Measurements from ENCODE around the gene ITPRIP.

Gene ITPRIP

GRCh38 chr10:104288355-104288754 lies 49.9 kb downstream of the ITPRIP start:
- no peaks in the 10 kb centered on the region for H3K9me3 ChIP-seq (ENCODE audit: control insufficient read depth, low read length)
- no peaks in the 10 kb centered on the region for H3K27me3 ChIP-seq (replicated peaks; ENCODE audit: control insufficient read depth, insufficient read depth, low read length)
- no peak for DNase-seq (ENCODE audit: low read depth)
- no peak overlapping the region for H3K4me3 ChIP-seq (ENCODE audit: low read length)
- no peak overlapping the region for H3K9ac ChIP-seq (ENCODE audit: low read length)
- H3K4me1 ChIP-seq (ENCODE audit: control insufficient read depth, insufficient read depth, low read length) = peaks cover 24% of the 10 kb centered on the region
- no peaks in the 10 kb centered on the region for H3K36me3 ChIP-seq (ENCODE audit: control insufficient read depth, insufficient read depth, low read length, severe bottlenecking)

GRCh38 chr10:104286939-104287338 lies 51.3 kb downstream of the ITPRIP start:
- no peaks in the 10 kb centered on the region for H3K27me3 ChIP-seq (replicated peaks; ENCODE audit: control insufficient read depth, insufficient read depth, low read length)
- H3K9ac ChIP-seq (ENCODE audit: low read length) = no peak overlapping the region
- peaks cover 23% of the 10 kb centered on the region for H3K4me1 ChIP-seq (ENCODE audit: control insufficient read depth, insufficient read depth, low read length)
- DNase-seq (ENCODE audit: low read depth) = no peak
- H3K4me3 ChIP-seq (ENCODE audit: low read length) = no peak overlapping the region
- H3K9me3 ChIP-seq (ENCODE audit: control insufficient read depth, low read length) = no peaks in the 10 kb centered on the region
- H3K36me3 ChIP-seq (ENCODE audit: control insufficient read depth, insufficient read depth, low read length, severe bottlenecking) = no peaks in the 10 kb centered on the region

GRCh38 chr10:104284846-104285245 lies 53.4 kb downstream of the ITPRIP start:
- Histone ChIP-seq H3K4me3 (ENCODE audit: low read length) (no peak overlapping the region), H3K9me3 (ENCODE audit: control insufficient read depth, low read length) (no peaks in the 10 kb centered on the region), H3K36me3 (ENCODE audit: control insufficient read depth, insufficient read depth, low read length, severe bottlenecking) (no peaks in the 10 kb centered on the region), H3K4me1 (ENCODE audit: control insufficient read depth, insufficient read depth, low read length) (peaks cover 19% of the 10 kb centered on the region), H3K27me3 (replicated peaks; ENCODE audit: control insufficient read depth, insufficient read depth, low read length) (no peaks in the 10 kb centered on the region), H3K9ac (ENCODE audit: low read length) (no peak overlapping the region)
- no peak for DNase-seq (ENCODE audit: low read depth)

GRCh38 chr10:104281694-104282093 lies 56.6 kb downstream of the ITPRIP start:
- Histone ChIP-seq H3K4me3 (ENCODE audit: low read length) (no peak overlapping the region), H3K4me1 (ENCODE audit: control insufficient read depth, insufficient read depth, low read length) (peaks cover 15% of the 10 kb centered on the region), H3K36me3 (ENCODE audit: control insufficient read depth, insufficient read depth, low read length, severe bottlenecking) (no peaks in the 10 kb centered on the region), H3K9ac (ENCODE audit: low read length) (no peak overlapping the region), H3K27me3 (replicated peaks; ENCODE audit: control insufficient read depth, insufficient read depth, low read length) (no peaks in the 10 kb centered on the region), H3K9me3 (ENCODE audit: control insufficient read depth, low read length) (no peaks in the 10 kb centered on the region)
- DNase-seq (ENCODE audit: low read depth) = no peak

- H3K36me3 ChIP-seq (ENCODE audit: control insufficient read depth, insufficient read depth, low read length, severe bottlenecking) = no peaks in the 10 kb centered on the region
- no peak overlapping the region for H3K4me3 ChIP-seq (ENCODE audit: low read length)
- no peaks in the 10 kb centered on the region for H3K9me3 ChIP-seq (ENCODE audit: control insufficient read depth, low read length)
- H3K4me1 ChIP-seq (ENCODE audit: control insufficient read depth, insufficient read depth, low read length) = peaks cover 18% of the 10 kb centered on the region
- no peaks in the 10 kb centered on the region for H3K27me3 ChIP-seq (replicated peaks; ENCODE audit: control insufficient read depth, insufficient read depth, low read length)
- no peak for DNase-seq (ENCODE audit: low read depth)
- no peak overlapping the region for H3K9ac ChIP-seq (ENCODE audit: low read length)
Observed at GRCh38 chr10:104279550-104280259, 58.6 kb downstream of the ITPRIP start.

GRCh38 chr10:104277785-104278184 lies 60.5 kb downstream of the ITPRIP start:
- DNase-seq (ENCODE audit: low read depth) = no peak
- H3K36me3 ChIP-seq (ENCODE audit: control insufficient read depth, insufficient read depth, low read length, severe bottlenecking) = no peaks in the 10 kb centered on the region
- no peak overlapping the region for H3K9ac ChIP-seq (ENCODE audit: low read length)
- no peaks in the 10 kb centered on the region for H3K27me3 ChIP-seq (replicated peaks; ENCODE audit: control insufficient read depth, insufficient read depth, low read length)
- peaks cover 22% of the 10 kb centered on the region for H3K4me1 ChIP-seq (ENCODE audit: control insufficient read depth, insufficient read depth, low read length)
- H3K4me3 ChIP-seq (ENCODE audit: low read length) = no peak overlapping the region
- H3K9me3 ChIP-seq (ENCODE audit: control insufficient read depth, low read length) = no peaks in the 10 kb centered on the region

GRCh38 chr10:104276192-104276591 lies 62.1 kb downstream of the ITPRIP start:
- Histone ChIP-seq H3K36me3 (ENCODE audit: control insufficient read depth, insufficient read depth, low read length, severe bottlenecking) (no peaks in the 10 kb centered on the region), H3K9ac (ENCODE audit: low read length) (no peak overlapping the region), H3K27me3 (replicated peaks; ENCODE audit: control insufficient read depth, insufficient read depth, low read length) (no peaks in the 10 kb centered on the region), H3K4me1 (ENCODE audit: control insufficient read depth, insufficient read depth, low read length) (peaks cover 23% of the 10 kb centered on the region), H3K9me3 (ENCODE audit: control insufficient read depth, low read length) (no peaks in the 10 kb centered on the region), H3K4me3 (ENCODE audit: low read length) (no peak overlapping the region)
- no peak for DNase-seq (ENCODE audit: low read depth)

- Histone ChIP-seq H3K4me3 (ENCODE audit: low read length) (peak overlapping the region; percentile 77), H3K4me1 (ENCODE audit: control insufficient read depth, insufficient read depth, low read length) (peaks cover 23% of the 10 kb centered on the region), H3K9ac (ENCODE audit: low read length) (peak overlapping the region; percentile 84), H3K36me3 (ENCODE audit: control insufficient read depth, insufficient read depth, low read length, severe bottlenecking) (no peaks in the 10 kb centered on the region), H3K27me3 (replicated peaks; ENCODE audit: control insufficient read depth, insufficient read depth, low read length) (no peaks in the 10 kb centered on the region), H3K9me3 (ENCODE audit: control insufficient read depth, low read length) (no peaks in the 10 kb centered on the region)
- DNase-seq (ENCODE audit: low read depth) = peak; percentile 63
Observed at GRCh38 chr10:104274762-104275721, 63.2 kb downstream of the ITPRIP start.

GRCh38 chr10:104273899-104274575 lies 64.2 kb downstream of the ITPRIP start:
- Histone ChIP-seq H3K27me3 (replicated peaks; ENCODE audit: control insufficient read depth, insufficient read depth, low read length) (no peaks in the 10 kb centered on the region), H3K9ac (ENCODE audit: low read length) (peak overlapping the region; percentile 84), H3K4me3 (ENCODE audit: low read length) (peak overlapping the region; percentile 77), H3K36me3 (ENCODE audit: control insufficient read depth, insufficient read depth, low read length, severe bottlenecking) (no peaks in the 10 kb centered on the region), H3K4me1 (ENCODE audit: control insufficient read depth, insufficient read depth, low read length) (peaks cover 23% of the 10 kb centered on the region), H3K9me3 (ENCODE audit: control insufficient read depth, low read length) (no peaks in the 10 kb centered on the region)
- peak; percentile 77 for DNase-seq (ENCODE audit: low read depth)

GRCh38 chr10:104273286-104273685 lies 65.0 kb downstream of the ITPRIP start:
- peak overlapping the region; percentile 84 for H3K9ac ChIP-seq (ENCODE audit: low read length)
- H3K4me1 ChIP-seq (ENCODE audit: control insufficient read depth, insufficient read depth, low read length) = peaks cover 23% of the 10 kb centered on the region
- H3K36me3 ChIP-seq (ENCODE audit: control insufficient read depth, insufficient read depth, low read length, severe bottlenecking) = no peaks in the 10 kb centered on the region
- no peaks in the 10 kb centered on the region for H3K9me3 ChIP-seq (ENCODE audit: control insufficient read depth, low read length)
- no peaks in the 10 kb centered on the region for H3K27me3 ChIP-seq (replicated peaks; ENCODE audit: control insufficient read depth, insufficient read depth, low read length)
- no peak overlapping the region for H3K4me3 ChIP-seq (ENCODE audit: low read length)
- peak; percentile 41 for DNase-seq (ENCODE audit: low read depth)
